RCC 7860 (cell line): Measurements from ENCODE around the gene ASAP3.

Experiments
- DNase-seq: peaks from one replicate; pipeline ENCODE4 v3.0.0-alpha.2; 2015; ENCODE audit warnings: low spot score
- FAIRE-seq: peaks from 2 replicates; lab custom pipeline; 2012; peaks lifted over from hg19 to GRCh38; lab: Jason Lieb, UNC

Gene ASAP3

DNA sequence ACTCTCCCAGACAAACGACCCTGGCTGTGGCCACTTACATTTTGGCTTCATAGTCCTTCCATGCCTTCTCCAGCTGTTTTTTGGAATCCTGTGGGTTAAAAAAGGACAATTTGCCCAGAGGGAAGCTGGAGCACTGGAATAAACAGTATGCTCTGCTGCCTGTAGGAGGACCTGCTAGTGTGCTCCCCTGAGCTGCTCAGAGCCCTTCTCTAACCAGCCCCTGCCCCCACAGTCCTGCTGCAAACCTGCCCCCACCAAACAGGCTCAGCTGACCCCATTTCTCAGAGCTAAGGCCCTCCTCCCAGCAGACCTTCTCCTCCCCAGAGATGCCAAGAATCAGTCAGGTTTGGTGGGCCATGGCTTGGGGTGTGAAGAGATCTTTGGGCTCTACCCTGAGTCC is 32.5 kb downstream of the ASAP3 start:
- FAIRE-seq (no peak), DNase-seq (no peak)

DNA sequence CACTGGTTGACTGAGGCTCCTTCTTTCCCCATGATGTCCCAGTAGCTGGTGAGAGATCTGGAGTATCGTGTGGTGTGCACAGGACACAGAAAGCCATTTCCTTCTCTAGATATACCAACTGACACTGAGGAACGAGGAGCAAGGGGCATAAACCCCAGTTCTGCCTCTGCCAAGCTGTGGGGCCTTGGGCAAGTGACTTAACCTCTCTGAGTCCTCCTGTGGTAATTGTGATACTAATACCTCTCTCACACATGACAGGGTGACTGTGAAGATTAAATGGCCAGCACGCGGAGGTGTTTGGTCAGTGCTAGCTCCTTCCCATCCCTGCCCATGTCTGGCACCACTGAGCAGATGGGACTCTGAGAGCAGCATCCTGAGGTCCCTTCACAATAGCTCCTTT is 33.1 kb downstream of the ASAP3 start:
- DNase-seq (no peak), FAIRE-seq (no peak)

DNA sequence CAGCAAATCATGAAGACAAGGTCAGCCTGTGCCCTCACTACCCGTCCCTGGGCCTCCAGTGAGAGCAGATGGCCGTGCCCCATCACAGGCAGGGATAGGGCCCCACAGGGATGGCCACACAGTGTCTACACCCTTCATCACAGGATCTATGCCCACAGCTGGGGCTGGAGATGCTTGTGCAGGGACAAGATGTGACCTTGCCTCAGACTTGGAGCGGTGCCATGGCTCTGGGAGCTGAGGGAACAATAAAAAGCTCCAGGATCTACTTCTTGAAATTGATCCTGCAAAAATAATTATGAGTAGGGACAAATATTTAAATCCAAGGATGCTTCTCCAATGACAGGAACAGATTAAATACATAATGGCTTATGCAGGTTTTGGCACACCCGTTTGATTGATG is 34.0 kb downstream of the ASAP3 start:
- FAIRE-seq, result no peak
- no peak for DNase-seq

DNA sequence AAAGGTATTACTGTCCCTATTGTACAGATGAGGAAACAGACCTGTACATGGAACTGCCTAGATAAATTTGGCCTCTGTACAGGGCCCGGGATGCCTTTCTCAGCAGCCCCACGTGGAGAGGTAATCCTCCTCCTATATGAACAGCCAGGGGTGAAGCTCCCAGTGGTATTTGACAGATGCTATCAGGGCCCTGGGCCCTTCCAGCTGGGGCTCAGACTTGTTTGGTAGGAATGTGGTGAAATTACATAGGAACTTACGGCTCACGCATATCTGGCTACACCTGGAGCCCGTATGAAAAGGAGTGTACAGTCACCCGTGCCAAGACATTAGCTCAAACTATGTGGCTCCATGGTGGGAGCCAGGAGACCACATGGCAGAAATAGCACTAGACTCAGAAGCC is 34.7 kb downstream of the ASAP3 start:
- FAIRE-seq, result no peak
- no peak for DNase-seq

DNA sequence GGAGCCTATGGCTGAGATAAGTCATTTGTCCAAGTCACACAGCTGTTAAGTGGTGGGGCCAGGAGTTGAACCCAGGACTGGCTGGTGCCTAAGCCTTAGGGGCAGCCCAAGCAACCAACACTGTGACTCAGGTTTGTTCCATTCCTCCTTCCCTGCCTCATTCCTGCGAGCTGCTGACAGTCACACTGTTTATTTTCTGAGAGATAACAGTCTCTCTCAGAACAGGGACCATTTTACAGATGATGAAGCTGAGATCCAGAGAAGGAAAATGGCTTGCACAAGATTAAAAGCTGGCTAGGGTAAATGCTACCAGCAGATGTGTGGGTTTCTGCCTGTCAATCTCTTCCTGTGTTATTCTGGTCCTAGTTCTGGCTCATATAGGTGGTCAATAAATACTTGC is 35.1 kb downstream of the ASAP3 start:
- DNase-seq (no peak), FAIRE-seq (no peak)

DNA sequence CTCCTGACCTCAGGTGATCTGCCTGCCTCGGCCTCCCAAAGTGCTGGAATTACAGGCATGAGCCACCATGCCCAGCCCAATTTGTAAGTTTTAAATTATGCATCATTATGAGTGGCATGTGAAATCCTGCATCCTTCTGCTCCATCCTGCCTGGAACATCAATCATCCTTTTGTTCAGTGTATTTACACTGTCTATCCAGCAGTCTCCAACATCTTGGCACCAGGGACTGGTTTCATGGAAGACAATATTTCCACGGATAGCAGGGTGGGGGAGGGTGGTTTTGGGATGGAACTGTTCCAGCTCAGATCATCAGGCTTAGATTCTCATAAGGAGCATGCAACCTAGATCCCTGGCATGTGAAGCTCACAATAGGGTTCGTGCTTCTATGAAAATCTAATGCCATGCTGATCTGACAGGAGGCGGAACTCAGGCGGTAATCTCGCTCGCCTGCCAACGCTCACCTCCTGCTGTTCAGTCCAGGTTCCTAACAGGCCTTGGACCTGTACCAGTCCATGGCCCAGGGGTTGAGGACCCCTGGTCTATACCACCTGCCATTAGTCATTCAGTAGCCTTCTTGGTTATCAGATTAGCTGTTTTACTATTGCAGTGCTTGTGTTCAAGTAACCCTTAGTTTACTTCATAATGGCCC is 37.2 kb downstream of the ASAP3 start:
- DNase-seq (no peak), FAIRE-seq (no peak)

DNA sequence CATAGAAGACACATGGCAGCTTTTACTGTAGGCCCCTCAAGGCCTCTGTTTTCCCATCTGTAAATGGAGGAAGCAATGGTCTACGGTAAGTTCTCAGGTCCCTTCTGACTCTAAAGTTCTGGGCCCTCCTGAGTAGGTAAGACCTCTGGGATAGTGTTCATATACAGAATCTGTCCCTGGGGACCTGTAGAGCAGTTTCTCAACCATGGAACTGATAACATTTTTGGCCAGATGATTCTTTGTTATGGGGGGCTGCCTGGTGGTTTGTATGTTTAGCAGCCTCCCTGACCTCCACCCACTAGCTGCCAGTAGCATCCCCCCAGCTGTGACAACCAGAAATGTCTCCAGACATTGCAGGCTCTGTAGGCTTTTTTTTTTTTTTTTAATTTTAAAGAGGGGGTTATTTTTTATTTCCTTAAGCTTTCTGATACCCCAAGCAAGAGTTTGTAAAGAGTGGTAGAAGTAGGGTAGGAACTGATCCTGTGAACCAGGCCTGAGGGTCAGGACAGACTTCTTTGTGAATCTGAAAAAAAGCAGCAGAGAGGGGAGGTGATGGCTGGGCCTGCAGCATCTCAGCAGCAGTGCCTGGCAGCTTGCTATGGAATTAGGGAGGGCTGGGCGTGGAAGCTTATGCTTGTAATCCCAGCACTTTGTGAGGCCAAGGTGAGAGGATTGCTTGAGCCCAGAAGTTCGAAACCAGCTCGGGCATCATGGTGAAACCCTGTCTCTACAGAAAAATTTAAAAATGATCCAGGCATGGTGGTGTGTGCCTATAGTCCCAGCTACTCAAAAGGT is 39.2 kb downstream of the ASAP3 start:
- DNase-seq (no peak), FAIRE-seq (no peak)

DNA sequence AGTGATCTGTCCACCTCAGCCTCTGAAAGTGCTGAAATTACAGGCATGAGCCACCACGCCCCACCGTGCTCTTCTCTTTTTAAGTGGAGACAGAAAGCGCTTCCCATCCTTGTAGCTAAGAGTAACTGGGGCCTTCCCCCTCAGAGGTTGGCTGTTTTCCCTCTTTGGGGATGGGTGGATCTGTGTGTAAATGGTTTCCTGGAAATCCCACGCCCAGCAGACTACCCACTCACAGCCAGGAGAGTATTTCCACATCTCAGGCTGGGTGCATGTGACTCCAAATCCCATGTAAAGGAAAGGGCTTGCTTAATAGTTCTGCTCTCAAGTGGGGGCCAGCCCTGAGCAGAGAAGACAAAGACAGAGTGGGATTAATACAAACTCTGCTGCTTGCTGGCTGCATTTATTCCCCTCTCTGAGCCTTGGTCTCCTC is 39.9 kb downstream of the ASAP3 start:
- FAIRE-seq (no peak), DNase-seq (no peak)

DNA sequence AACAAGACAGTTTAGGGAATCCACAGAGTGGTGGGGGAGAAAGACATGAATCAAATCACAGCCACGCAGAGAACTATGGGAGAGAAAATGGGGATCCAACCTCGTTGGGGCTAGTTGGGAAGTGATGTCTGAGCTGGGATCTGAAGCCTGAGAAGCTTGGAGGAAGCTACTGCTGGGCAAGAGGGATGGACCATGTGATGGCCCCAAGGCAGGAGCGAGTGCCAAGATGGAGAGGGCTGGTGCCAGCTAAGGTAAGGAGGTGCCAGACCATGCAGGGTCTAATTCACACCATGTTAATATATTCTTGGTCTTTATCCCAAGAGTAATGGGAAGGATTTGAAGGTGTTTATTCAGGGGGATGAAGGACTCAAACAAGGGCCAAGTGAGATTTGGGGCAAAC is 41.2 kb downstream of the ASAP3 start:
- FAIRE-seq (no peak), DNase-seq (no peak)

DNA sequence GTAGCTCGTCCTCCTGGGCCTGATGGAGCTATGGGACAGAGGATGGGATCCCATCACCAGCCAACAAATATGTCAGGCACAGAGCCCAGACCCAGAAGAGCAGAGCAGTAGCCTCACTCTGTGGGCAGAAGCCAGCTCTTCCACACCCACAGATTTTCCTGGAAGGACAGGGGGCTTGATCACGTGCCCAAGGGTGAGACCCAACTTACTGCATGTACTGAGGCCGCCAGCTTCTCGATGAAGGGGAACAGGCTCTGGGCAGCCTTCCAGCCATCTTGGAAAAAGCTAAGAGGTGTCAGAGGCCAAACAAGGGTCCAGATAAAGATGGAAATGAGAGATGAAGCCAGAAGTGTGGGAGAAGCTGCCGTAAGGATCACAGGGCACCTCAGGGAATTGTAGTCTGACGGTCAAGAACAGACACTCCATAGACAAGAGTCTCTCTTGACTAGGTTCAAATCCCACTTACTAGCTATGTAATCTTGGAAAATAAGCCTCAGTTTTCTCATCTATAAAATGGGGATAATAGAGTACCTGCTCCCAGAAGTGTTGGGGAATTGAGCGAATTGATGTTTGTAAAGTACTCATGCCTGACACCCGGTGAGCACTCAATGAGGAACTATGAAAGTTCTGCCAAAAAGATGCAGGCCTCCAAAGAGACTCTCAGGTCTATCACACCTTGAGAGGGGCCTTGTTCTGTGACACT is 42.4 kb downstream of the ASAP3 start:
- no peak for DNase-seq
- FAIRE-seq, result no peak

DNA sequence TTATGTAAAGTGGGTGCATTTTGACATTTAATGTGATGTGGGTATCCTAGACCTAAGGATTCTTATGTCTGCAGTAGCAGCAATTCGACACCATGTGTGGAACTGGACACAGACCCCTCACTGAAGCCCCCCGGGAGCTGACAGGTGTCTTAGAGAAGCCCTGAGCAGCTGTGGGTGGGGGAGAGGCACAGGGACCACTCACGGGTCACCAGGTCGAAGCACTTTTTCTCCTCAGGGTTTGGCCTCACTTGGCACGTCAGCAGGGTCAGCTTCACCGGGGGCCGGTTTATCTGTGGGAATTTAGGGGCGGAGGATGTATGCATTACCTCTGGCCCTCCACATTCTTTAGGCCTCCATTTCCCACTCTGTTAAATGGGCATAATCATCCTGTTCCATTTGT is 45.4 kb downstream of the ASAP3 start:
- DNase-seq (no peak), FAIRE-seq (no peak)

DNA sequence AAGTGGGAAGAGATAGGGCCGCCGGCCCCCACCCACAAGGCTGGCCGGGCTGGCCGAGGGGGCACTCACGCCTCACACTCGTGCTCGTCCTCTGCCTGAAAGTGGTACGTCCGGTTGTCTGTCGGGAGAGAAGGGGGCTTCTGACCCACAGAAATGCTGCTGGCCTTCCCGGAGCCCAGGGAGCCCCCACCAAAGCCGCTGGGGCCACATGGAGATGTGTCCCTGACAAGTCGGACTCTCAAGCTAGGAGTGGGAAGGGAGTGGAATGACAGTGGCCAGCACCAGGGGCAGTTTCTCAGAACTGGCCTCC is 46.7 kb downstream of the ASAP3 start:
- no peak for DNase-seq
- no peak for FAIRE-seq

DNA sequence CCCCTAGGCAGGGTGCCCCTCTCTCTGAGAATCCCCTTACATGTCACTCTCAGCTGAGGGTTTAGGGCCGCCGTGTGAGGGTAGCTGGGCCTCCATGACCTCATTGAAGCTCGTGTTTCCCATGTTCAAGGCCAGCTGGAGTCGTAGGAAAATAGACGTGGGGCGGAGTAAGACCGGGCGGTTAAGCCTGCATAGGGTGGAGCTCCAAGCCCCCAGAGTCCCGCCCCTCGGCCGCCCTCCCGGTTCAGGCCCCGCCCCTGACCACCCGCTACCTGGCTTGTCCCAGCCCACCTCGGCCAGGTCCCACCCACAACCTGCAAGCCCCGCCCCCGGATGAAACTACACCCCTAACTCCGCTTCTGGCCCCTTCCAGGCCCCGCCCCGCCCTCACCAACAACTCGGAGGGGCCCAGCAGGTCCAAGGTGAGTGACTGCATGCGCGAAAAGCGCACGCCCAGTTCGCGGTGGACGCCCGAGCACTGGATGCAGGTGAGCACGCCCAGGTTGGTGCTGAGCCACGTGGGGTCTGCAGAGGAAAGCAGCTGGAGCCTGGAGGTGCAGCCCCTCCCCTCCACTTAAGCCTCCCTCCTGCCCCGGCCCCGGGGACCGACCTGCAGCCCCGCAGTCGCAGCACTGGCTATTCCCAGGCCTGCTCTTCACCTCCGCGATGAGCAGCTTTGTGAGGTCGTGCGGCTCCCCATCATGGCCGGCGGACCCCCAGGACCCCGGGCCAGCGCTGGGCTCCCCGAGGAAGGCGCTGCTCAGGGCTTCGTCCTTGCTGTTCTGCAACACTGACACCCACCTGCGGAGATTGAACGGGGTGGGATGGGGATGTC is 47.2 kb downstream of the ASAP3 start:
- no peak for DNase-seq
- no peak for FAIRE-seq

DNA sequence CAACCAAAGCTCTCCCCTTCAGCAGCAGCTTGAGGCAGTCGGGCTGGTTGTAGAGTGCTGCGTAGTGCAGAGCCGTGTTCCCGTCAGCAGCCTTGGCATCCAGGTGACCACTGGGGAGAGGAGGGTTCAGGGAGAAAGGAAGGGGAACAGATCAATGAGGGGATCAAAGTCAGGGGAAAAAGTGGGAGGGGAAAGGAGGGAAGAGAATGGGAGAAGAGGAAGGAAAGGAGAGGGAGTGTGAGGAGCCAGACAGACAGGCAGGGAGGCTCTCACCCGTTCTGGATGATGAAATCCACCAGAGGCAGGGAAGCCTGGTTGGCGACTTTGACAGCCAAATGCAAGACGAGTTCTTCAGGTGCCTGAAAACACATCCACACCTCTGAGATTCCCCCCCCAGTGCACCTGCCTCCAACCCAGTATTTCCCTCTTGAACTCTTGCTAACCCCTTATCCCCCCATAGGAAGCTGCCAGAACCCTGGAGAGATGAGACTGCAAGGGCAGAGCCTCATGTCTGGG is 49.7 kb downstream of the ASAP3 start:
- DNase-seq (no peak), FAIRE-seq (no peak)

DNA sequence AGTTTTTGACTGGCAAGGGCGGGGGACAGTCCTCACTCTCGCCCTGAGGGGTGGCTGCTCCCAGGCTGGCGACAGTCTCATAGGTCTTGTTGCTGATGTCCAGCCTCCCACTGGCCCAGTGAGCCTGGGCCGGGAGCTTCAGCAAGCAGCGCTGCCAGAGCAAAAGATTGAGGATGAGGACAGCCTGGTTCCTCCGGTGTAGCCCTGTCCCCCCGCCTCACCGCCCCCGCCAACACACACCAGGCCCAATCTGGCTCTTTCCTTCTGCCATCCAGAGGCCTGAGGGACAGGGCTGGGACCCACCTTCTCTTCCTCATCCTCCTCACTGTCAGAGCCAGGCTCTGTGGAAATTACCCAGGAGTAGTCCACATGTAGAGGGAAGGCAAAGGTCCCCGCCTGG is 50.9 kb downstream of the ASAP3 start:
- no peak for DNase-seq
- FAIRE-seq, result no peak

DNA sequence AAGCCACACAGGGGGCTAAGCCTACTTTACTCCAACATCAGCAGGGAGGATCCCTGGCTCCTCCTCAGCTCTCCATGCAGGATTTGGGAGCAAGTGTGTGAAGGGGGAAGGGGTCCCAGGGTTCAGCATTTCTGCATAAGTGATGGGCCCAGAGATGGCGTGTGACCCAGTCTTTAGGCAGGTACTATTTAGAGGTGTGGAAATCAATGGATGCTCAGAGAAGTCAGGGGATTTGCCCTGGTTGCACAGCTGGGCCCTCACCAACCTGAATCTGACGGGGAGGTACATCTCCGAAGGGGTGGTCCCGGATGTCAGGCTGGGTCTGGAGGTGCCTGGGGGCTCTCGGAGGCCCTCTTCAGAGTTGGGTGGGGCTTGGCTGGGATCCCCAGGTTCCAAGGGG is 52.5 kb downstream of the ASAP3 start:
- FAIRE-seq, result no peak
- DNase-seq, result no peak

DNA sequence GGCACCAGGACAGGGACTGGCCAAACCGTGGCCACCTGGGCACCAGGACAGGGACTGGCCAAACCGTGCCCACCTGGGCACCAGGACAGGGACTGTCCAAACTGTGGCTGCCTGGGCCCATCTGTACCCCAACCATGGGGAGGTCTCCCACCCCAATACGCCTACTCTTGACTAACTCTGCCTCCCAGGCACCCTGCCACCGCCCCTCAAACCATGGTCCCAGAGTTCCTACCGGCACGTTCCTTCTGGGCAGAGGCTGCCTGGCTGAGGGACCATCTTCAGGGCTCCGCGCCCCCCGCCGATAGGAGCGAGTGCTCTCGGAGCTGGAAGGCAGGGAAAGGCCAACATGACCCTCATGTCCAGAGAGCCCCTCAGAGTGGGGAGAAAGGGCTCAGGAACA is 53.2 kb downstream of the ASAP3 start:
- DNase-seq, result no peak
- no peak for FAIRE-seq

DNA sequence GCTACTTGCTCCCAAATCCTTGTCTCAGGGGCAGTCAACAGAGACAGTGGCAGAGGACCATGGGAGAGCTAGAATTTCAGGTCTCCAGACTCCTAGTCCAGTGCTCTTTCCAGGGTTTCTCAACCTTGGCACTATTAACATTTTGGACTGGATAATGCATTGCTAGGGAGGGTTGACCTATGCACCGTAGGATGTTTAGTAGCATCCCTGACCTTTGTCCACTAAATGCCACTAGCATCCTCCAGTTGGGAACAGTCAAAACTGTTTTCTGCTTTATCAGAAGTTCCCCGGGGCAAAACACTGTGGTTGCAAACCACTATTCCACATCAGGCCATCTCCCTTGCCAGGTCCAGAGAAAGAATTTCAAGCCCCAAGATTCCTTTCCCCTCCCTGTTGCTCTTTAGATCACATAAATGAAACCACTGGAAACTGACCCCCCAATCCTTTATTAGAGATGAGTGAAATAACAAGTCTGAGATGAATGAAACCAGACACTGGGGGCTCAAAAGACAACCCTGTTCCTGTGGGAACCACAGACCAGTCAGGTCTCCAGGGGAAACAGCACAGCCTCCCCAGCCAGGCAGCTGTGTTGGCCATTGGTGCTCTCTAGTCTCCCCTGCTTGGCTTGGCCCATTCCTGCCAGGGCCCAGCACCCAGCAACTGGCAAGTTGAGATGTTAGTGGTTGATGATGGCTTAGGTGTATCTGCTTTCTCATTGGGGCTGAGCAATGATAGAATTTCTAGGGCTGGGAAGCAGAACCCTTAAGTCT is 55.7 kb downstream of the ASAP3 start:
- DNase-seq (no peak), FAIRE-seq (no peak)

DNA sequence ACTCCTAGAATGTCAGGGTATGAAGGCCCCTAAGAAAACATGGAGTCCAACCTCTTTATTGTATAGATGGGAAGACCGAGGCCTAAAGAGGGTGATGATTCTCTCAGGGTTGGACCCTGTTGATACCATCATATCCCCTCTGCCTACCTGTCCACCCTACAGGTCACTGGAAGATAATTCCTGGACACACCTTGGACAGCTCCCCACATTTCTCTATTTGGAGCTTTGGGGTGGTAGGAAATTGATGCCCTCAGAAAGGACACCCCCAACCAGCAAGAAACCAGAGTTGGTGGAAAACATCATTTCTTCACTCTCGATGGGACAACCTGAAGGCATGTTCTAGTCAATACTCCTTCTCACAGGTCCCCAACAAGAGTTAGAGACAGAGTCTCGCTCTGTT is 56.4 kb downstream of the ASAP3 start:
- no peak for FAIRE-seq
- DNase-seq, result no peak

DNA sequence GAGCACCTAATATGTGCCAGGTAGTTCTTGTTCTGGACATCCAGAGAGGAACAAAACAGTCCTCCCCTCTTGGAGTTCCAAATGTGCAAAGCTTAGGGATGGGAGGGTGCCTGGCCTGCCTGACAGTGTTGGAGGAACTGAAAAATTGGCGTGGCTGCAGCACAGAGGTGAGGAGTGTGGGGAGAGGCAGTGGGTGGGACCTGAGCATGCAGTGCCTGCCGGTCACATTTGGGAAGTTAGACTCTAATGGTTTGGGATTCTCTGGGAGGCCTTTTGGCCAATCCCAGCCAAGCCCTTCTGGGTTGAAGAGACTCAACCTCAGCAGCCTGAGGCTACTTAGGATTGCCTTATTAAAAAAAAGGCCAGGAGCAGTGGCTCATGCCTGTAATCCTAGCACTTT is 57.2 kb downstream of the ASAP3 start:
- FAIRE-seq, result no peak

DNA sequence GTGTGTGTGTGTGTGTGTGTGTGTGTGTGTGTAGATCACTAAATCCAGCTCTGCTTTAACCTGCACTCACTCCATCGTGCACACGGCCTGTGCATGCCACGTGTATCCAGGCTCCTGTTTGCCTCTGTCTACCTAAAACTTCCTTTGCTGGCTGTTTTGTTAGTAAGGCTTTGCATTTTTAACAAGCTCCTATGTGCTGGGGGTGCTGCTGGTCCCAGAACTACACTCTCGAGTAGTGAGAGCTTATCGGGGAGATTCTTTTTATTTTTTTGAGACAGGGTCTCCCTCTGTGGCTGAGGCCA is 58.8 kb downstream of the ASAP3 start:
- no peak for DNase-seq
- FAIRE-seq, result no peak

More for the DNA sequence above, 57.2 kb downstream of the ASAP3 start:
- DNase-seq, result no peak
